CD4-positive, alpha-beta T cell treated with Interleukin-12 subunit alpha and Interleukin-12 subunit beta, for 1 hour (primary cell): ENCODE measurements around the gene SUSD2.
"Not testable (repeated sequence)": the region's sequence is repeated elsewhere in the genome, so short reads cannot be mapped to it uniquely, and the experiment has no call there.

ENCODE experiments used
- DNase-seq: peaks from one replicate; pipeline ENCODE4 v3.0.0-alpha.2; 2020

Gene SUSD2

DNA sequence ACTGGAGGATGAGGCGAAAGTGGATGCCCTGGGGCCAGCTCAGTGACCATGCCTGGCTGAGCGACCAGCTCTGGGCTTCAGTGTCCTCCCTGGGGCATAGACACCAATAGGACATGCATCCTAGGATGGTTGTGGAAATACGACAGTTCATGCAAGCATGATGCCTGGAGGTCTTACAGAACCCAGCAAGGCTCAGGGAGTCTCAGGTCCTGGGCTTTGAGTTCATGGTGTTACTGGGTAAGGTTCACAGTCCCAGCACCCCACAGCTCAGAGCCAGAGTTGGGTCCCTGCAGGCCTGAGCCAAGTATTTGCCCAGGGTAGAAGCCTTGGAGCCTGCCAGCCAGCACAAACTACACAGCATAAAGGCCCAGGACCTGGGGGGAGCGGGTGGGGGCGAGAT, 4.2 kb upstream of the SUSD2 start:
- DNase-seq = no peak

- no peak for DNase-seq
Measured at GRCh38 chr22:24177456-24177855, 3.8 kb upstream of the SUSD2 start.

GRCh38 chr22:24178021-24178431, 3.3 kb upstream of the SUSD2 start:
- DNase-seq = no peak

- DNase-seq = no peak
Measured at GRCh38 chr22:24178502-24179440, 2.5 kb upstream of the SUSD2 start.

DNA sequence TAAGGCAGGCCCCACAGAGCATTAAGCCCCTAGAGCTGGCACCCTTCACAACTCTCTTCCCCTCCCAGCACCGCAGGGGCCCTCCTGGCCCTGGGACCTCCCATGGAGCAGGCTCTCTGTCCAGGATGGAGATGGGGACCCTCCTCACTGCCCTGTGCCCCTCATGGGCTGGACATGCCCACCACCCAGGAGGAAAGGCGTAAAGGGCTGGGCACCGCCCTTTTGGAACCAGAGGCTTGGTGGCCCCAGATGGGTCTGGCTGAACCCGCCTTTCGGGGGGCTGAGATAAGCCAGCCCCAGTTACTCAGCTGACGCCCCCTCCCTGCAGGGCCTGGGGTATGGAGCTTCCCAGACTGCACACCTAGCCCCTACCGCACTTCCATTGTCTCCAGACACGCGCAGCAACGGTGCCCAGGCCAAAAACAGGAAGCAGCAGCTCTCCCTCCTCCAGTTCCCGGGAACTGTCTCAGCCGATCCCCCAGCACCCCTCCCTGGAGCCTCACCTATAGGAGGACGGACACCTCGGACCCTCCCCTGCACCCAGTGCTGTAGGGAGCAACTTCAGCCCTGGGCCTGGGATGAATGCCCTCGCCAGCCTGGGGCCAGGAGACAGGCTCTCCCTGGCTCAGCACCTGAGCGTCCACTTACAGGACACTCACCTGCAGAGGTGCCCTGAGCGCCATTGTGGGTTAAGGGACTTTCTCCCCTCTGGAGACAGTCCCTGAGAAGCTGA, 1.6 kb upstream of the SUSD2 start:
- no peak for DNase-seq

GRCh38 chr22:24180316-24181087, 785 bp upstream of the SUSD2 start:
- no peak for DNase-seq

GRCh38 chr22:24181996-24182899, 961 bp downstream of the SUSD2 start:
- DNase-seq = no peak

- not testable (repeated sequence) for DNase-seq
Measured at GRCh38 chr22:24182900-24183246, 1.6 kb downstream of the SUSD2 start.

GRCh38 chr22:24183321-24184031, 2.2 kb downstream of the SUSD2 start:
- DNase-seq = no peak

GRCh38 chr22:24184057-24184798, 2.9 kb downstream of the SUSD2 start:
- no peak for DNase-seq

- DNase-seq = no peak
Measured at GRCh38 chr22:24185001-24185500, 3.8 kb downstream of the SUSD2 start.

DNA sequence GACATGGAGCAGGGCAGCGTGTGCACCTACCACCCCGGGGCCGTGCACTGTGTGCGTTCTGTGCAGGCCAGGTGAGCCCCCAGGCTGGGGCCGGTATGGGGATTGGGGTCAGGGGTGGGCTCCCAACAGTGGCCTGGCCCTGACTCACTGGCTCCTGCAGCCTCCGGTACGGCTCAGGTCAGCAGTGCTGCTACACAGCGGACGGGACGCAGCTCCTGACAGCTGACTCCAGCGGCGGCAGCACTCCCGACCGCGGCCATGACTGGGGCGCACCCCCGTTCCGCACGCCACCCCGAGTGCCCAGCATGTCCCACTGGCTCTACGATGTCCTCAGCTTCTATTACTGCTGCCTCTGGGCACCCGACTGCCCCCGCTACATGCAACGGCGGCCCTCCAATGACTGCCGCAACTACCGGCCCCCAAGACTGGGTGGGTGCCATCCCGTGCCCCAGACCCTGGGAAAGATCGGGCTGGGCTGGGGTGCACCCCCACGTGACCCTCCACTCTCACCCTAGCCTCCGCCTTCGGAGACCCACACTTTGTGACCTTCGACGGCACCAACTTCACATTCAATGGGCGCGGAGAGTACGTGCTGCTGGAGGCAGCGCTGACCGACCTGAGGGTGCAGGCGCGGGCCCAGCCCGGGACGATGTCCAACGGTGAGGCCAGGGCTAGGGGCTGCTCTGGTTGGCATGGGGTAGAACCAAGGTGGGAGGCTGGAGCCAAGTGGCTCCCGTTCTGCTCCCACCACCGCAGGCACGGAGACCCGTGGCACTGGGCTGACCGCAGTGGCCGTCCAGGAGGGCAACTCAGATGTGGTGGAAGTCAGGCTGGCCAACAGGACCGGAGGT, 4.4 kb downstream of the SUSD2 start:
- DNase-seq = no peak

DNA sequence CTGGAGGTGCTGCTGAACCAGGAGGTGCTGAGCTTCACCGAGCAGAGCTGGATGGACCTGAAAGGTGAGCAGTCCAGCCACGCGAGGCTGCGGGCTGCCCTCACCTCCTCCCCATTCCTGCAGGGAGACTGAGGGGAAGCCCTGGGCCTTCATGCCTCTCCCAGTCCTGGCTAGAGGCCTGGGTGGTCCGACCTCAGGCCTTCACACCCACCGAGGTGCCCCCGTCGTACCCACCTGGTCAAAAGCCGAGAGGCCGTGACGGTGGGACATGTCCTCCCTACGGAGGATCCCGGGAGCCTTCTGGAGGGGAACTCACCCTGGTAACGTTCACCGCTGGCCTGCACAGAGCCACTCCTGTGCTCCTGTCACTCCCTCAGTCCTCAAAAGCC, 5.1 kb downstream of the SUSD2 start:
- DNase-seq = no peak

DNA sequence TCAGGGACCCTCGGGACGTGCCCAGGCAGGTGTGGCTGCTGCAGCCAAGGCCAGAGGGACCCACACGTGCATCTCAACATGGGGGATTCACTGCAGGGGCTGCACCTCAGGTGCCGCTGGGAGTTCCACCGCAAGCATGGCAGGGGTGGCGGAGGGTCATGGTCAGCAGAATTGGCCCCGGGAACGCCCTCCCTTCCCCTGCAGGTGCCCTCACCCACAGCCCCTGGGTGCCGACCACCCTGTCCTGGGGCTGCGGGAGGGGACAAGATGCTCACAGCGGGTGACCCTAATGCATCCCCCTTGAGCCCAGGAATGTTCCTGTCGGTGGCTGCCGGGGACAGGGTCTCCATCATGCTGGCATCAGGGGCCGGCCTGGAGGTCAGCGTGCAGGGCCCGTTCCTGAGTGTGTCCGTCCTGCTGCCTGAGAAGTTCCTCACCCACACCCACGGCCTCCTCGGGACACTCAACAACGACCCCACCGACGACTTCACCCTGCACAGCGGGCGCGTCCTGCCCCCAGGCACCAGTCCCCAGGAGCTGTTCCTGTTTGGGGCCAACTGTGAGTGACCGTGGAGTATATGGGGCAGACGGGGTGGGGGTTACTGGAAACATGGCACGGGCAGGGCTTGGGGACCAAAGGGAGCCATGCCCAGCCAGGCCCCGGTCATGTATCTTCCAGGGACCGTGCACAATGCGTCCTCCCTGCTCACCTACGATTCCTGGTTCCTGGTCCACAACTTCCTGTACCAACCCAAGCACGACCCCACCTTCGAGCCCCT, 5.8 kb downstream of the SUSD2 start:
- no peak for DNase-seq

DNA sequence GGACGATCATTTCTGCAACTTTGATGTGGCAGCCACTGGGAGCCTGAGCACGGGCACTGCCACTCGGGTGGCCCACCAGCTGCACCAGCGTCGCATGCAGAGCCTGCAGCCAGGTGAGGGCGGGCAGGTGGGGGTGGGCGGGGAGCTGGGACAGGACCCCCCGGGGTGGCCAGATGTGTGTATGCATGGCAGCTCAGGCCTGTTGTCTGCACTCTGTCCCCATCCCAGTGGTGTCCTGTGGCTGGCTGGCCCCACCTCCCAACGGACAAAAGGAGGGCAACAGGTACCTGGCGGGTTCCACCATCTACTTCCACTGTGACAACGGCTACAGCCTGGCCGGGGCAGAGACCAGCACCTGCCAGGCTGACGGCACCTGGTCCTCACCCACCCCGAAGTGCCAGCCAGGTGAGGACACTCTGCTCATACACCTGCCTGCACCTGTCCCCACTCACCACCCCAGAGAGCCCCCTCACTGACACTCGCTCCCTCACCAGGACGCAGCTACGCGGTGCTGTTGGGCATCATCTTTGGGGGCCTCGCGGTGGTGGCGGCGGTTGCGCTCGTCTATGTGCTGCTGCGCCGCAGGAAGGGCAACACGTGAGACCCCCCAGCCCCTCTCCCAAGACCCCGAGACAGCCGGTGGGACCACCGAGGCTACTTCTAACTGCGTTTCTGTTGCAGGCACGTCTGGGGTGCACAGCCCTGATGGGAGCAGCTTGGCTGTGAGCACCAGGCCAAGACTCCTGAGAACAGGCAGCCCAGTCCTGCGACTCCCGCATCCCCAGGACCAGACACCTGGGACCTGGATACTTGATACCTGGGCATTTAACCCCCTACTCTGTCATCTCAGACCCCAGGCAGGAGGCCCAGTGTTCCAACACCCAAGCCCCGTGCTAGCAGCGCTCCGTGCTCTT, 6.7 kb downstream of the SUSD2 start:
- DNase-seq = no peak

DNA sequence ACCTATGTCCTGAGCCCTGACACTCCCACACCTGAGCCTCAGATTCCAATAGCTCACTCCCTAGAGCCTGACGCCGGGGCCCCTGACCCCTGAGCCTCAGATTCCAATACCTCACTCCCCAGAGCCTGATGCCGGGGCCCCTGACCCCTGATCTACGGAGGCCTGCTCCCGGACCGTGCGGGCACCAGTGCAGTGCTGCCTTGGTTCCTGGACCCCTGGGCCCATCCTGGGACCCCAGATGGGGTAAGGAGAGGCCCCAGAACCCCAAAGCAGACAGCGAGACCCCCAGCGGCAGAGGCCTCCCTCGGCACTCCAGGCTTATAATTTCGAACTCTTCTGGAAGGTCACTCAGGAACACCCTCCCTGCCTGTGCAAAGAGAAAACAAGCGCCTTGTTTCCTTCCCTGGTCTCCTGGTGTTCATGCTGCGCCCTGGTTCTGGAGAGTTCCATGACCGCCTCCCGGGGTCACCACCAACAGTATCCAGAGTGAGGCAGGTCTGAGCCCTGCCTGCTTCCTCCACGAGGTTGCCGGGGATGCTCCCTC, 7.5 kb downstream of the SUSD2 start:
- no peak for DNase-seq
